Trophoblast cell (in vitro differentiated cells and primary cell): ENCODE measurements around the gene GALNT18.

Experiments used
- DNase-seq, 2 donors: peaks; one replicate each; pipeline ENCODE4 v3.0.0-alpha.2; 2016
- H2AFZ ChIP-seq: 2 replicates; pipeline ENCODE4 v1.6.1; 2013; ENCODE audit warnings: low read length, moderate library complexity, mild to moderate bottlenecking; ENCODE audit not compliant: insufficient read depth, poor library complexity
- H2AK5ac ChIP-seq: 2 replicates; pipeline ENCODE4 v1.6.1; 2013; ENCODE audit warnings: mild to moderate bottlenecking, low read length
- H2BK120ac ChIP-seq: 2 replicates; pipeline ENCODE4 v1.6.1; 2013; ENCODE audit warnings: low read length, mild to moderate bottlenecking, moderate library complexity; ENCODE audit not compliant: insufficient read depth, poor library complexity
- H2BK12ac ChIP-seq: 2 replicates; pipeline ENCODE4 v1.6.1; 2013; ENCODE audit warnings: mild to moderate bottlenecking, low read length, moderate library complexity
- H2BK5ac ChIP-seq: 2 replicates; pipeline ENCODE4 v1.6.1; 2013; ENCODE audit warnings: low read length, low read depth, moderate library complexity, mild to moderate bottlenecking; ENCODE audit not compliant: poor library complexity
- H3K14ac ChIP-seq: 2 replicates; pipeline ENCODE4 v1.6.1; 2013; ENCODE audit warnings: mild to moderate bottlenecking, low read length
- H3K18ac ChIP-seq: 2 replicates; pipeline ENCODE4 v1.6.1; 2013; ENCODE audit warnings: mild to moderate bottlenecking, low read length
- H3K23ac ChIP-seq: 2 replicates; pipeline ENCODE4 v1.6.1; 2013; ENCODE audit warnings: low read length
- H3K27ac ChIP-seq: 2 replicates; pipeline ENCODE4 v1.5.1; 2013; ENCODE audit warnings: low read depth, mild to moderate bottlenecking, inconsistent platforms, low read length, moderate library complexity
- H3K27me3 ChIP-seq: 2 replicates; pipeline ENCODE4 v1.6.1; 2013; ENCODE audit warnings: inconsistent platforms, mild to moderate bottlenecking, low read length, moderate library complexity; ENCODE audit not compliant: insufficient read depth
- H3K36me3 ChIP-seq, 2 experiments: 1 replicate in 1 of 2; 2 replicates in 1 of 2; pipeline ENCODE4 v1.6.1; 2013; ENCODE audit warnings: low read length in 2 of 2, mild to moderate bottlenecking in 2 of 2, moderate library complexity in 1 of 2; ENCODE audit not compliant: insufficient read depth in 2 of 2, control insufficient read depth in 1 of 2
- H3K4ac ChIP-seq: 2 replicates; pipeline ENCODE4 v1.6.1; 2013; ENCODE audit warnings: low read depth, mild to moderate bottlenecking, low read length, moderate library complexity
- H3K4me1 ChIP-seq, 2 experiments: 1 replicate in 1 of 2; 2 replicates in 1 of 2; pipeline ENCODE4 v1.6.1; 2013; ENCODE audit warnings: low read length in 2 of 2, mild to moderate bottlenecking in 2 of 2, moderate library complexity in 1 of 2; ENCODE audit not compliant: insufficient read depth in 2 of 2, control insufficient read depth in 1 of 2
- H3K4me2 ChIP-seq: 2 replicates; pipeline ENCODE4 v1.6.1; 2013; ENCODE audit warnings: inconsistent platforms, mild to moderate bottlenecking, low read length, moderate library complexity
- H3K4me3 ChIP-seq: 2 replicates; pipeline ENCODE4 v1.5.1; 2013; ENCODE audit warnings: mild to moderate bottlenecking, low read depth, low read length, inconsistent platforms
- H3K79me1 ChIP-seq: one replicate; pipeline ENCODE4 v1.6.1; 2013; ENCODE audit warnings: low read length
- H3K79me2 ChIP-seq: 2 replicates; pipeline ENCODE4 v1.6.1; 2013; ENCODE audit warnings: low read length, mild to moderate bottlenecking; ENCODE audit not compliant: control insufficient read depth, insufficient read depth, poor library complexity
- H3K9ac ChIP-seq: 2 replicates; pipeline ENCODE4 v1.6.1; 2013; ENCODE audit warnings: mild to moderate bottlenecking, low read length
- H3K9me3 ChIP-seq: 2 replicates; pipeline ENCODE4 v1.6.1; 2013; ENCODE audit warnings: low read depth, mild to moderate bottlenecking, control low read depth, inconsistent platforms, low read length; ENCODE audit not compliant: insufficient read depth
- H4K12ac ChIP-seq: 2 replicates; pipeline ENCODE4 v1.6.1; 2013; ENCODE audit warnings: low read depth, mild to moderate bottlenecking, low read length, moderate library complexity
- H4K8ac ChIP-seq: 2 replicates; pipeline ENCODE4 v1.6.1; 2013; ENCODE audit warnings: low read depth, mild to moderate bottlenecking, low read length, moderate library complexity
- H4K91ac ChIP-seq: one replicate; pipeline ENCODE4 v1.6.1; 2013; ENCODE audit warnings: low read depth, mild to moderate bottlenecking, low read length, moderate library complexity
- WGBS: extraction: QIAGEN DNeasy Blood & Tissue Kit; methylation state at CpG from one replicate; pipeline ENCODE4 v1.1.7; 2013; ENCODE audit warnings: missing lambda C conversion rate; ENCODE audit not compliant: insufficient read length, insufficient coverage; ENCODE audit errors: extremely low coverage; 5-methylcytosine and 5-hydroxymethylcytosine counted together

GALNT18 gene

GRCh38 chr11:11444804-11445131 is 177.0 kb downstream of the GALNT18 start:
- no peaks in the 10 kb centered on the region for H3K79me1 ChIP-seq
- H3K14ac ChIP-seq, result no peak overlapping the region
- no peak overlapping the region for H4K91ac ChIP-seq
- no peak overlapping the region for H4K8ac ChIP-seq
- H2BK120ac ChIP-seq, result no peak overlapping the region
- H3K79me2 ChIP-seq, result no peaks in the 10 kb centered on the region
- no peak overlapping the region for H3K4me3 ChIP-seq
- no peak overlapping the region for H2AFZ ChIP-seq
- H2BK5ac ChIP-seq, result no peak overlapping the region
- H3K9me3 ChIP-seq, result peaks cover 7% of the 10 kb centered on the region
- no peak overlapping the region for H2BK12ac ChIP-seq
- no peak overlapping the region for H3K27ac ChIP-seq
- WGBS, result no CpG with 5 or more reads among the region's 5 CpGs
- H3K4me2 ChIP-seq, result no peak overlapping the region
- H3K23ac ChIP-seq, result no peak overlapping the region
- H3K4ac ChIP-seq, result no peak overlapping the region
- H3K18ac ChIP-seq, result no peak overlapping the region
- peaks cover 0 to 3% of the 10 kb centered on the region in 2 experiments for H3K4me1 ChIP-seq
- no peaks in the 10 kb centered on the region for H3K27me3 ChIP-seq
- H4K12ac ChIP-seq, result no peak overlapping the region
- no peak overlapping the region for H3K9ac ChIP-seq
- no peak for DNase-seq
- H3K36me3 ChIP-seq, result no peaks in the 10 kb centered on the region
- H2AK5ac ChIP-seq, result no peak overlapping the region

DNA sequence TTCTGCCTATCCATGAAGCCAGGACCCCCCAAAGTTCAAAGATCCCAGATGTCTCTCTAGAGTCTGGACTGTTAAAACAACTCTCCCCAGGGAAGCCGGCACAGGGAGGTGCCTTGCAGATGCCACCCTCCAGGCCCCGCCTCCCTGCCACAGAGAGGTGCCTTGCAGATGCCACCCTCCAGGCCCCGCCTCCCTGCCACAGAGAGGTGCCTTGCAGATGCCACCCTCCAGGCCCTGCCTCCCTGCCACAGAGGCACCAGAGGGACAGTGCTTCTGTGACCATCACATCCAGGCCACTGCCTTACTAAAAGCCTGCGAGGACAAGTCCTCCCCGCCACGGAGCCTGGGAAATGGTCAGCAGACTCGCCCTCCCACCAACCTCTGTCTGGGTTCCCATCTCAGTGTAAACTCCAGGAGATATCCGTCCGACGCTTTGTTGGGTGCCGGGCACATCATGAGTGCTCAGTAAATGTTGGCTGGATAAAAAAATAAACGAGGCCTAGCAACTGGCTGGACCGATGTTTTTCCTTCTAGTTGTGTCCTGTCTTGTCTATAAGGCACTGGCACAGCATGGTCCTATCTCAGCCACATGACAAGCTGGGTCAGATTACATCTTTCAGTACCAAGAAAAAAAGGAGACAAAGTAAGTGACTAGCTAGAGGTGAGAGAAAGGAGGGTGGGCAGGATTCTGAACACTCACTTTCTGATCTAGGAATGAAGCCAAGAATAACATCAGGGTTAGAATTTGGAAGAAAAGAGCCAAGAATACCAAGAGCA is 177.6 kb downstream of the GALNT18 start:
- no peak overlapping the region for H4K91ac ChIP-seq
- H2BK5ac ChIP-seq, result no peak overlapping the region
- H2AFZ ChIP-seq, result no peak overlapping the region
- no peak overlapping the region for H3K14ac ChIP-seq
- WGBS, result no CpG with 5 or more reads among the region's 13 CpGs
- no peak overlapping the region for H3K23ac ChIP-seq
- no peaks in the 10 kb centered on the region for H3K36me3 ChIP-seq
- no peak overlapping the region for H2AK5ac ChIP-seq
- no peak overlapping the region for H2BK12ac ChIP-seq
- H4K12ac ChIP-seq, result no peak overlapping the region
- H3K79me2 ChIP-seq, result no peaks in the 10 kb centered on the region
- peaks cover 5% of the 10 kb centered on the region for H3K9me3 ChIP-seq
- H3K18ac ChIP-seq, result no peak overlapping the region
- H3K27me3 ChIP-seq, result no peaks in the 10 kb centered on the region
- no peak overlapping the region for H3K4me3 ChIP-seq
- no peak for DNase-seq
- H3K9ac ChIP-seq, result no peak overlapping the region
- no peak overlapping the region for H3K4me2 ChIP-seq
- no peak overlapping the region for H3K4ac ChIP-seq
- no peak overlapping the region for H3K27ac ChIP-seq
- H2BK120ac ChIP-seq, result no peak overlapping the region
- H4K8ac ChIP-seq, result no peak overlapping the region
- H3K4me1 ChIP-seq, result peaks cover 0 to 3% of the 10 kb centered on the region in 2 experiments
- H3K79me1 ChIP-seq, result no peaks in the 10 kb centered on the region

DNA sequence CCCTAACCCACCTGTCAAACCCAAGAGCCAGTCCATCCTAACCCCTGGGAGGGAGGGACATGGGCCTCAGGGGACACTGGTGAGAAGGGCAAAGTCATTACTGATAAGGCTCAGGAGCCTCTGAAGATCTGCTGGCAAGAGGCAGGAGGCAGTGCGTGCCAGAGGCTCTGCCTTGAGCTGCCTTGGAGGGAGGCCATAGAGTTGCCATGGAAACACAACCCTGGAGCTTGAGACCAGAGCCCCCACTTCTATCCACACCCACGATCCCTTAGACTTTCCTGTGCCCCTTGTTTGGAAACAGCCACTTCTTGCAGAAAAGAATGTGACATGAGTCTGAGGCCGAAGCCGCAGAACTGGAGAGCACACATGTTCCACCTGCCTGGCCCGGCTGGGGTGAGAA is 179.0 kb downstream of the GALNT18 start:
- H4K91ac ChIP-seq, result no peak overlapping the region
- H4K12ac ChIP-seq, result no peak overlapping the region
- no CpG with 5 or more reads among the region's 5 CpGs for WGBS
- no peak overlapping the region for H3K23ac ChIP-seq
- H2AFZ ChIP-seq, result no peak overlapping the region
- H3K14ac ChIP-seq, result no peak overlapping the region
- H3K4me2 ChIP-seq, result no peak overlapping the region
- H3K36me3 ChIP-seq, result no peaks in the 10 kb centered on the region
- H3K79me2 ChIP-seq, result no peaks in the 10 kb centered on the region
- DNase-seq, result no peak
- H3K9me3 ChIP-seq, result peaks cover 4% of the 10 kb centered on the region
- H3K9ac ChIP-seq, result no peak overlapping the region
- H3K27me3 ChIP-seq, result no peaks in the 10 kb centered on the region
- H3K4me1 ChIP-seq, result peaks cover 0 to 3% of the 10 kb centered on the region in 2 experiments
- H2BK120ac ChIP-seq, result no peak overlapping the region
- H3K79me1 ChIP-seq, result no peaks in the 10 kb centered on the region
- H2BK12ac ChIP-seq, result no peak overlapping the region
- no peak overlapping the region for H3K4me3 ChIP-seq
- H4K8ac ChIP-seq, result no peak overlapping the region
- no peak overlapping the region for H3K27ac ChIP-seq
- no peak overlapping the region for H3K4ac ChIP-seq
- no peak overlapping the region for H2BK5ac ChIP-seq
- H2AK5ac ChIP-seq, result no peak overlapping the region
- no peak overlapping the region for H3K18ac ChIP-seq

- Histone ChIP-seq H3K36me3 (no peaks in the 10 kb centered on the region), H4K12ac (no peak overlapping the region), H3K27ac (no peak overlapping the region), H3K23ac (no peak overlapping the region), H3K4me1 (peaks cover 0 to 3% of the 10 kb centered on the region in 2 experiments), H3K79me1 (no peaks in the 10 kb centered on the region), H4K8ac (no peak overlapping the region), H2BK12ac (no peak overlapping the region), H3K9ac (no peak overlapping the region), H3K4me2 (no peak overlapping the region), H2BK120ac (no peak overlapping the region), H3K18ac (no peak overlapping the region), H2BK5ac (no peak overlapping the region), H2AK5ac (no peak overlapping the region), H3K4ac (no peak overlapping the region), H3K27me3 (no peaks in the 10 kb centered on the region), H3K79me2 (no peaks in the 10 kb centered on the region), H4K91ac (no peak overlapping the region), H3K9me3 (peaks cover 1% of the 10 kb centered on the region), H2AFZ (no peak overlapping the region), H3K4me3 (no peak overlapping the region), H3K14ac (no peak overlapping the region)
- WGBS, result no CpG with 5 or more reads among the region's 7 CpGs
- no peak for DNase-seq
Measured at GRCh38 chr11:11441516-11441915, 180.3 kb downstream of the GALNT18 start.
